ENCODE measurements around the gene ZNF385A. TPM values are rescaled to one million over a fixed set of nuclear protein-coding genes. Genes with fewer than 3 reads are reported as not detected.

The ZNF385A gene
- total and polyA plus RNA-seq, 8 donors, result 8.2 to 19.0 (median 10.7) TPM

GRCh38 chr12:54352022-54352531 is 32.5 kb downstream of the ZNF385A start:
- TF ChIP-seq, protein P1, sequence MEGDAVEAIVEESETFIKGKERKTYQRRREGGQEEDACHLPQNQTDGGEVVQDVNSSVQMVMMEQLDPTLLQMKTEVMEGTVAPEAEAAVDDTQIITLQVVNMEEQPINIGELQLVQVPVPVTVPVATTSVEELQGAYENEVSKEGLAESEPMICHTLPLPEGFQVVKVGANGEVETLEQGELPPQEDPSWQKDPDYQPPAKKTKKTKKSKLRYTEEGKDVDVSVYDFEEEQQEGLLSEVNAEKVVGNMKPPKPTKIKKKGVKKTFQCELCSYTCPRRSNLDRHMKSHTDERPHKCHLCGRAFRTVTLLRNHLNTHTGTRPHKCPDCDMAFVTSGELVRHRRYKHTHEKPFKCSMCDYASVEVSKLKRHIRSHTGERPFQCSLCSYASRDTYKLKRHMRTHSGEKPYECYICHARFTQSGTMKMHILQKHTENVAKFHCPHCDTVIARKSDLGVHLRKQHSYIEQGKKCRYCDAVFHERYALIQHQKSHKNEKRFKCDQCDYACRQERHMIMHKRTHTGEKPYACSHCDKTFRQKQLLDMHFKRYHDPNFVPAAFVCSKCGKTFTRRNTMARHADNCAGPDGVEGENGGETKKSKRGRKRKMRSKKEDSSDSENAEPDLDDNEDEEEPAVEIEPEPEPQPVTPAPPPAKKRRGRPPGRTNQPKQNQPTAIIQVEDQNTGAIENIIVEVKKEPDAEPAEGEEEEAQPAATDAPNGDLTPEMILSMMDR (IDR thresholded peaks at IDR 0.05), result no peak
- peak overlapping the region in 1 of 2 donors; percentile 61 for H3K27ac ChIP-seq
- H3K27me3 ChIP-seq, result no peaks in the 10 kb centered on the region
- no peaks in the 10 kb centered on the region for H3K9me3 ChIP-seq
- H3K4me3 ChIP-seq, result no peak overlapping the region
- H3K36me3 ChIP-seq, result peaks cover 0 to 55% of the 10 kb centered on the region in 2 donors
- H3K4me1 ChIP-seq, result peaks cover 18 to 42% of the 10 kb centered on the region in 2 donors
- DNase-seq (peak in 2 of 4 donors; percentile 74 to 81), ATAC-seq (peak; percentile 59)
- intact Hi-C loops (cut with DNase I), result no loop called here

- H3K4me1 ChIP-seq, result peaks cover 15 to 35% of the 10 kb centered on the region in 2 donors
- TF ChIP-seq, protein P1 (IDR thresholded peaks at IDR 0.05), result no peak
- H3K9me3 ChIP-seq, result no peaks in the 10 kb centered on the region
- DNase-seq (no peak), ATAC-seq (no peak)
- H3K36me3 ChIP-seq, result peaks cover 0 to 62% of the 10 kb centered on the region in 2 donors
- intact Hi-C loops (cut with DNase I), result no loop called here
- no peak overlapping the region for H3K4me3 ChIP-seq
- H3K27me3 ChIP-seq, result no peaks in the 10 kb centered on the region
- peak overlapping the region in 1 of 2 donors; percentile 61 for H3K27ac ChIP-seq
Measured at GRCh38 chr12:54351341-54351740, 33.2 kb downstream of the ZNF385A start.

- Histone ChIP-seq H3K4me1 (peaks cover 15 to 31% of the 10 kb centered on the region in 2 donors), H3K36me3 (peaks cover 0 to 68% of the 10 kb centered on the region in 2 donors), H3K27ac (peak overlapping the region in 1 of 2 donors; percentile 61), H3K9me3 (no peaks in the 10 kb centered on the region), H3K27me3 (no peaks in the 10 kb centered on the region), H3K4me3 (no peak overlapping the region)
- TF ChIP-seq, protein P1 (IDR thresholded peaks at IDR 0.05), result no peak
- ATAC-seq (peak; percentile 58), DNase-seq (peak in 1 of 4 donors; percentile 50)
- intact Hi-C loops (cut with DNase I), result no loop called here
Measured at GRCh38 chr12:54350743-54351142, 33.8 kb downstream of the ZNF385A start.

DNA sequence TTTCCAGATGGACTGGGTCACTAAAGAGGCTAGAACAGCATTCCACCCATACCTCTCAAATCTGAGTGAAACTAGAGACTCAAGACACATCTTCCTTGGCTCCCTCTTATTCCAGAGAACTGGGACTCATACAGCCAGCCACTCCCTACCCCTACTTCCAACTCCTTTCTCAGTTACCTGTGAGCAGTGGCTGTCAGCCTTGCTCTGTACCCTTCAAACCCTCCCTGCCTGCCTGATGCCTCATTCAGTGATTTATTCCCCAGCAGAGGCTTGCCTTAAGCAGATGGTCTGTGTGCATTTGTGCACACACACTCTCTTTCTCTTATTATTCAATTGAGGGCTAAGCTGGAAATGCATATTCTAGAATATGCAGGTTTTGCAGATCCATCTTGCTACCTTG is 34.9 kb downstream of the ZNF385A start:
- peak; percentile 4 for ATAC-seq
- H3K27ac ChIP-seq, result peak overlapping the region in 1 of 2 donors; percentile 39
- H3K27me3 ChIP-seq, result no peaks in the 10 kb centered on the region
- no peak overlapping the region for H3K4me3 ChIP-seq
- H3K4me1 ChIP-seq, result peaks cover 15 to 31% of the 10 kb centered on the region in 2 donors
- H3K9me3 ChIP-seq, result no peaks in the 10 kb centered on the region
- DNase-seq, result no peak
- peaks cover 0 to 79% of the 10 kb centered on the region in 2 donors for H3K36me3 ChIP-seq
- intact Hi-C loops (cut with DNase I), result no loop called here
- TF ChIP-seq, protein P1 (IDR thresholded peaks at IDR 0.05), result no peak

DNA sequence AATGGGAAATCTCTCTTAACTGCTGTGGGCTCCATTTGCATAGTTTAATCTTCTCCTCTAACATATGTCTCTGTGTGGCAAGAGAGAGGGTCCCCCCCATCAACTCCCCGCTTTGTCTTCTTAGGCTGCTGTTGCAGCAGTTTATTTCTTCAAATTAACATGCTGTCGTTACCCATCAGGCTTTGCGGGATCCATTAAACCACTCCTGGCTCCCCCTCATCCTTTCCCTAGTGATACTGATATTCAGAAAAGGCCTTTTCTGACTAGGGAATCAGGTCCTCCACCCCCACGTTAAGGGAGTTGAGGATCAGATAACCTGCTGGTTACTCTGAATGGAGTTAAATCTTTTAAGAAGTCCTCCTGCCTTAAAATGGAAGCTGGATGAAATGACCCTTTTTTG is 35.5 kb downstream of the ZNF385A start:
- no peak overlapping the region for H3K4me3 ChIP-seq
- H3K9me3 ChIP-seq, result no peaks in the 10 kb centered on the region
- intact Hi-C loops (cut with DNase I), result no loop called here
- no peak for ATAC-seq
- H3K4me1 ChIP-seq, result peaks cover 15 to 31% of the 10 kb centered on the region in 2 donors
- DNase-seq, result no peak
- peaks cover 4 to 85% of the 10 kb centered on the region in 2 donors for H3K36me3 ChIP-seq
- H3K27ac ChIP-seq, result no peak overlapping the region
- TF ChIP-seq, protein P1 (IDR thresholded peaks at IDR 0.05), result no peak
- H3K27me3 ChIP-seq, result no peaks in the 10 kb centered on the region
